Activated T-cell treated with anti-CD3 and anti-CD28 coated beads, Interleukin-2, amount 50 U/mL, for 24 hours (primary cell): ENCODE measurements around the gene ECSIT.

Source experiments
- DNase-seq: peaks from one replicate; pipeline ENCODE4 v3.0.0-alpha.2; 2020
- H3K27ac Mint-ChIP-seq: 2 replicates; pipeline ENCODE4 v1.8.0; 2020; ENCODE audit warnings: mild to moderate bottlenecking, mixed read lengths
- H3K27me3 Mint-ChIP-seq: 2 replicates; pipeline ENCODE4 v1.8.0; 2020; ENCODE audit warnings: mixed read lengths
- H3K36me3 Mint-ChIP-seq: 2 replicates; pipeline ENCODE4 v1.8.0; 2020; ENCODE audit warnings: low read depth, mixed read lengths
- H3K4me1 Mint-ChIP-seq: 2 replicates; pipeline ENCODE4 v1.8.0; 2020; ENCODE audit warnings: low read depth, mixed read lengths
- H3K4me3 Mint-ChIP-seq: 2 replicates; pipeline ENCODE4 v1.8.0; 2020; ENCODE audit warnings: mild to moderate bottlenecking, moderate library complexity, mixed read lengths
- H3K9me3 Mint-ChIP-seq: 2 replicates; pipeline ENCODE4 v1.8.0; 2020; ENCODE audit warnings: mixed read lengths

The ECSIT gene

GRCh38 chr19:11535792-11536595, 7.1 kb upstream of the ECSIT start:
- Mint-ChIP-seq H3K4me3 (no peak overlapping the region), H3K4me1 (peaks cover 28% of the 10 kb centered on the region), H3K27ac (peak overlapping the region; percentile 68), H3K9me3 (no peaks in the 10 kb centered on the region), H3K36me3 (no peaks in the 10 kb centered on the region), H3K27me3 (peaks cover 20% of the 10 kb centered on the region)
- DNase-seq, result peak; percentile 93

- DNase-seq, result no peak
- H3K4me1 Mint-ChIP-seq, result peaks cover 35% of the 10 kb centered on the region
- H3K27ac Mint-ChIP-seq, result no peak overlapping the region
- H3K27me3 Mint-ChIP-seq, result peaks cover 13% of the 10 kb centered on the region
- H3K36me3 Mint-ChIP-seq, result no peaks in the 10 kb centered on the region
- H3K4me3 Mint-ChIP-seq, result no peak overlapping the region
- H3K9me3 Mint-ChIP-seq, result no peaks in the 10 kb centered on the region
Measured at GRCh38 chr19:11534948-11535347, 6.0 kb upstream of the ECSIT start.

- no peak for DNase-seq
- Mint-ChIP-seq H3K36me3 (no peaks in the 10 kb centered on the region), H3K4me3 (no peak overlapping the region), H3K27ac (no peak overlapping the region), H3K27me3 (peaks cover 13% of the 10 kb centered on the region), H3K9me3 (no peaks in the 10 kb centered on the region), H3K4me1 (peaks cover 35% of the 10 kb centered on the region)
Measured at GRCh38 chr19:11534538-11534937, 5.6 kb upstream of the ECSIT start.

- Mint-ChIP-seq H3K4me3 (no peak overlapping the region), H3K4me1 (peaks cover 45% of the 10 kb centered on the region), H3K9me3 (no peaks in the 10 kb centered on the region), H3K36me3 (peaks cover 13% of the 10 kb centered on the region), H3K27me3 (no peaks in the 10 kb centered on the region), H3K27ac (no peak overlapping the region)
- DNase-seq, result peak; percentile 51
Measured at GRCh38 chr19:11530432-11530831, 1.5 kb upstream of the ECSIT start.

- Mint-ChIP-seq H3K36me3 (peaks cover 59% of the 10 kb centered on the region), H3K4me1 (peaks cover 7% of the 10 kb centered on the region), H3K27me3 (no peaks in the 10 kb centered on the region), H3K27ac (no peak overlapping the region), H3K4me3 (no peak overlapping the region), H3K9me3 (no peaks in the 10 kb centered on the region)
- no peak for DNase-seq
Measured at GRCh38 chr19:11519138-11519537, 9.8 kb downstream of the ECSIT start.

GRCh38 chr19:11513946-11514345, 15.0 kb downstream of the ECSIT start:
- no peak overlapping the region for H3K27ac Mint-ChIP-seq
- H3K9me3 Mint-ChIP-seq, result no peaks in the 10 kb centered on the region
- H3K36me3 Mint-ChIP-seq, result peaks cover 72% of the 10 kb centered on the region
- H3K27me3 Mint-ChIP-seq, result no peaks in the 10 kb centered on the region
- H3K4me3 Mint-ChIP-seq, result no peak overlapping the region
- DNase-seq, result no peak
- no peaks in the 10 kb centered on the region for H3K4me1 Mint-ChIP-seq

- Mint-ChIP-seq H3K27me3 (no peaks in the 10 kb centered on the region), H3K4me1 (peaks cover 13% of the 10 kb centered on the region), H3K9me3 (no peaks in the 10 kb centered on the region), H3K36me3 (peaks cover 71% of the 10 kb centered on the region), H3K4me3 (no peak overlapping the region), H3K27ac (no peak overlapping the region)
- DNase-seq, result no peak
Measured at GRCh38 chr19:11510444-11510843, 18.5 kb downstream of the ECSIT start.

GRCh38 chr19:11507370-11508078, 21.4 kb downstream of the ECSIT start:
- DNase-seq, result no peak
- Mint-ChIP-seq H3K27me3 (no peaks in the 10 kb centered on the region), H3K36me3 (peaks cover 60% of the 10 kb centered on the region), H3K4me3 (peak overlapping the region; percentile 82), H3K9me3 (no peaks in the 10 kb centered on the region), H3K4me1 (peaks cover 21% of the 10 kb centered on the region), H3K27ac (peak overlapping the region; percentile 22)

- no peak for DNase-seq
- H3K27me3 Mint-ChIP-seq, result no peaks in the 10 kb centered on the region
- H3K36me3 Mint-ChIP-seq, result peaks cover 54% of the 10 kb centered on the region
- peak overlapping the region; percentile 82 for H3K4me3 Mint-ChIP-seq
- no peaks in the 10 kb centered on the region for H3K9me3 Mint-ChIP-seq
- peaks cover 21% of the 10 kb centered on the region for H3K4me1 Mint-ChIP-seq
- peak overlapping the region; percentile 97 for H3K27ac Mint-ChIP-seq
Measured at GRCh38 chr19:11506967-11507366, 22.0 kb downstream of the ECSIT start.

GRCh38 chr19:11506101-11506555, 22.8 kb downstream of the ECSIT start:
- Mint-ChIP-seq H3K27ac (peak overlapping the region; percentile 97), H3K9me3 (no peaks in the 10 kb centered on the region), H3K27me3 (no peaks in the 10 kb centered on the region), H3K36me3 (peaks cover 51% of the 10 kb centered on the region), H3K4me3 (peak overlapping the region; percentile 82), H3K4me1 (peaks cover 21% of the 10 kb centered on the region)
- no peak for DNase-seq

GRCh38 chr19:11505504-11506100, 23.3 kb downstream of the ECSIT start, which contains the start of gene ZNF653:
Gene ZNF653 (minus strand): TSS chr19:11505839. CDS start chr19:11505786, 53 bp downstream.
- Mint-ChIP-seq H3K4me3 (peak within 1 kb of the TSS; percentile 82), H3K9me3 (no peaks in the 10 kb centered on the region), H3K27ac (peak within 1 kb of the TSS; percentile 97), H3K36me3 (peaks cover 50% of the 10 kb centered on the region), H3K4me1 (peaks cover 23% of the 10 kb centered on the region), H3K27me3 (no peaks in the 10 kb centered on the region)
- DNase-seq, result peak; percentile 97

- peak; percentile 98 for DNase-seq
- peaks cover 23% of the 10 kb centered on the region for H3K4me1 Mint-ChIP-seq
- H3K36me3 Mint-ChIP-seq, result peaks cover 45% of the 10 kb centered on the region
- peak overlapping the region; percentile 97 for H3K27ac Mint-ChIP-seq
- H3K9me3 Mint-ChIP-seq, result no peaks in the 10 kb centered on the region
- H3K4me3 Mint-ChIP-seq, result peak overlapping the region; percentile 82
- H3K27me3 Mint-ChIP-seq, result no peaks in the 10 kb centered on the region
Measured at GRCh38 chr19:11505032-11505503, 23.9 kb downstream of the ECSIT start.

GRCh38 chr19:11504502-11505031, 24.4 kb downstream of the ECSIT start:
- H3K9me3 Mint-ChIP-seq, result no peaks in the 10 kb centered on the region
- H3K4me1 Mint-ChIP-seq, result peaks cover 23% of the 10 kb centered on the region
- no peaks in the 10 kb centered on the region for H3K27me3 Mint-ChIP-seq

GRCh38 chr19:11499890-11500420, 29.0 kb downstream of the ECSIT start:
- Mint-ChIP-seq H3K4me3 (no peak overlapping the region), H3K27ac (no peak overlapping the region), H3K36me3 (peaks cover 52% of the 10 kb centered on the region), H3K9me3 (no peaks in the 10 kb centered on the region), H3K4me1 (peaks cover 9% of the 10 kb centered on the region), H3K27me3 (no peaks in the 10 kb centered on the region)
- DNase-seq, result no peak

More at GRCh38 chr19:11504502-11505031, 24.4 kb downstream of the ECSIT start:
- H3K36me3 Mint-ChIP-seq, result peaks cover 46% of the 10 kb centered on the region
- DNase-seq, result no peak
- peak overlapping the region; percentile 97 for H3K27ac Mint-ChIP-seq
- peak overlapping the region; percentile 82 for H3K4me3 Mint-ChIP-seq
